D341Med (cell line): ENCODE measurements around the gene ANO7.
A peak's percentile ranks its signal among the peaks of the same experiment; 100 is the strongest.

ENCODE experiments used
- DNase-seq: peaks from one replicate; pipeline ENCODE4 v3.0.0; 2012; ENCODE audit warnings: low spot score

The ANO7 gene

DNA sequence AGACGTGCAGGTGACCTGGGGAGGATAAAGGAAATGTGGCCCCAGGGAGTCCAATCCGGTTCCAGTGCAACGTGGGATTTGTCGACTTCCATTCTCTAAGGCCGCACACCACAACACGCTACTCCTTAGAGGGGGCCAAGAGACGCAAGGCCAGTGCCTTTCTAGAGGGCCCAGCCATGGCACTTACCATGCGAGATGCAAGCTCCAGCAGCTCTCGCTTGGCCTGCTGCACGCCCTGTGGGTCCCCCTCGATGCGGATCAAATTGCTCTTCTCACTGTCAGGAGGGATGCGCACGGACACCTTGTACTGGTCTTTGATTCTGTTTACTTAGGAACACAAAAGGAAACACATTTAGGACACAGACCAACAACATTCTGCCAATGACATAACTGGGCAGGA is 61.2 kb downstream of the ANO7 start:
- DNase-seq: no peak

GRCh38 chr2:241252778-241253475 is 64.5 kb downstream of the ANO7 start:
- DNase-seq: no peak

- DNase-seq: no peak
Observed at GRCh38 chr2:241254904-241255351, 66.5 kb downstream of the ANO7 start.

DNA sequence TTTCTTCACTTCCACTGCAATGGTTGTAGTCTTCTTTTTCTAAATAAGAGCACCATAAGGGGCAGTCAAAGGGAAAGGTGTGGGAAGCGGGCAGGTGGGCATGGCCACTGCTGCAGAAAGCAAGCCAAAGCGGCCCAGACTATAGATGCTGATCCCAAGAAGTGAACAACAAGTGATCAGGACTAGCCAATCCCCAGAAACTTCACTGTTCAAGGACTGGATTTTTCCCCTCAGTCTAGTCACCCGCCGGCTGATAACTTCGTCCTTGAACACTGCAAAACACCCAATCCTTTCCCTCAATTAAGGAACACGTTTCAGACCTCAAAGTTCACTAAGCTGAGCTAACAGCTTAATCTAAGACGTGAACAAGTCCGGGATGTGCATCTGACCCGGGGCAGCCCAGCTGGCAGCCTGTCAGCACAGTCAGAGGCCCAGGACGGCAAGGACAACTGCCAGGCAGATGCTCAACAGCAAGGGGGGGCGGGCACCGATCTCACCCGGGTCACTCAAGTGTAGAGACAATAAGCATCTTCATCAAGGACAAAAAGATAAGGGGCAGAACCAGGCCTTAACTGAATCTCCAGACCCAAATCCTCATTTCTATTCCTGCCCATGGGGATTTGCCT is 67.2 kb downstream of the ANO7 start:
- no peak for DNase-seq

DNA sequence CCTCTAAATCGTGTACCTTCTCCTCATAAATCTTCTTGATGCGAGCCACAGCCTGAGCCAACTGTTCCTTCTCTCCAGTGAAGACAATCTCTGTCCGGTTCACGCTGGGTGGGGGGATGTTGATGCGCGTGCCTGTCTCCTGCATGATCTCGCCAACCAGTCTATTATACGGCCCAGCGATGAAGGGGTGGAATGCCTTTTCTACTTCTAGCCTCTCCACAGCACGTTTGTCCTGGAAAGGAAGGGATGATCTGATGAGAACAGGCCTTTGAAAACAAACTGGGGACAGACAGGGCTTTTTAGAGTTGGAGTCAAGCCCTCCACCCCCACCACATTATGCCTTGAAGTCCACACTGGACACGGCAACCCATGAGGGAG is 67.7 kb downstream of the ANO7 start:
- DNase-seq: no peak

DNA sequence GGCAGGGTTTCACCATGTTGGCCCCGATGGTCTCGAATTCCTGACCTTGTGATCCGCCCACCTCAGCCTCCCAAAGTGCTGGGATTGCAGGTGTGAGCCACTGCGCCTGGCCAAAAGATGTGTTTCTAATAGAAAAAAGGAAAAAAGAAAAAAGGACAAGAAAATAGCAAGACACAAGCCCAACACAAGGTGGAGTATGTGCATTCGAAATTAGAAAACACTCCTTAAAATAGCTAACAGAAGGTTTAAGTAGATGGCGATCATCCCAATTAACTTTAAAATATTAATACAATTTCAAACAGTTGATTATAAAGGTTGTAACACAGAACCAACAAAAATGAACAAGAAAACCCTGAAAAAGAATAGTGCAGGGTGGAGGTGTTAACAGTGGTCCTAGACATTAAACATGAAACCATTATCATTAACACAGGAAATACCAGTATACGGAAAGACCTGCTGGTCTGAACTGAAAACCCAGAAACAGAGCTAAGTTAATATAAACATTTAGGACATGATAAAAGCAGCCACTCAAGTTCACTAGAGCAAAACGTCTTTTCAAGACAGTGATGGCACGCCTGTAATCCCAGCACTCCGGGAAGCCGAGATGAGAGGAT is 69.0 kb downstream of the ANO7 start:
- DNase-seq: no peak

- no peak for DNase-seq
Observed at GRCh38 chr2:241258505-241259280, 70.2 kb downstream of the ANO7 start.

GRCh38 chr2:241260911-241261310 is 72.4 kb downstream of the ANO7 start:
- no peak for DNase-seq

DNA sequence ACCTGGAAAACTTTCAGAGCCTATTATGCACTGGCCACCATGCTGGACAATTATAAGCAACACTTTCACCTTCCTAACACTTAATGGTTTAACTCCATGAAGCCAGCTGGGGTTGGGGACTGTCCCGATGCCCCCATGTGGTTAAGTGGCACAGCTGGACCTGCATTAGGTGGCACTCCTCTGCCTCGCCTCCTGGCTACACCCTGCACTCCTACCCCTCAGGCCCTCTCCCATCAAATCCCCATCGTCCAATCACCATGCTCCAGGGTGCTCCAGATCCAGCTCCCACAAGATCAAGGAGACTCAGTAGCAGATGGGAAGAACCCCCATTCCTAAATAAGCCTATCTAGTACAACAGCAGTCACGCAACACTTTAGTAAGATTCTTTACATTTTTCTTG is 73.2 kb downstream of the ANO7 start:
- no peak for DNase-seq

DNA sequence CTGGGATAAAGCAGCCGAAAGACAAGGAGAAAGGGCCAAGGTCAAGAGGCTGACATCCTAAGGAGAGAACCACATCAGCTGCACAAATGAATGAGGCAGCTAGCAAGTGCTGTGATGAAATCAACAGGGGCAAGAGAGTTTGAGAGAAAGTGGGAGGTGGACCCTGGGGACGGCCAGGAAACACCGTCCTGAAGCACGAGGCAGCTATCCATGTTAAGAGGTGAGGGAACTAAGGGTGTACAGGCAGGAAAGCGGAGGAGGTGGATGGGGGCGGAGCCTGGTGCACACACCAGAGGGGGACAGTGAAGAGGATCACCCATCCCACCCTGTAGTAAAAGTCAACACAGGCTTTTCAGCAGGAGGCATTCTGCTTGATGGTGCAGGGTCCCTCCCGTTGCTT is 74.6 kb downstream of the ANO7 start:
- DNase-seq: no peak

GRCh38 chr2:241265506-241265905 is 77.0 kb downstream of the ANO7 start:
- no peak for DNase-seq

DNA sequence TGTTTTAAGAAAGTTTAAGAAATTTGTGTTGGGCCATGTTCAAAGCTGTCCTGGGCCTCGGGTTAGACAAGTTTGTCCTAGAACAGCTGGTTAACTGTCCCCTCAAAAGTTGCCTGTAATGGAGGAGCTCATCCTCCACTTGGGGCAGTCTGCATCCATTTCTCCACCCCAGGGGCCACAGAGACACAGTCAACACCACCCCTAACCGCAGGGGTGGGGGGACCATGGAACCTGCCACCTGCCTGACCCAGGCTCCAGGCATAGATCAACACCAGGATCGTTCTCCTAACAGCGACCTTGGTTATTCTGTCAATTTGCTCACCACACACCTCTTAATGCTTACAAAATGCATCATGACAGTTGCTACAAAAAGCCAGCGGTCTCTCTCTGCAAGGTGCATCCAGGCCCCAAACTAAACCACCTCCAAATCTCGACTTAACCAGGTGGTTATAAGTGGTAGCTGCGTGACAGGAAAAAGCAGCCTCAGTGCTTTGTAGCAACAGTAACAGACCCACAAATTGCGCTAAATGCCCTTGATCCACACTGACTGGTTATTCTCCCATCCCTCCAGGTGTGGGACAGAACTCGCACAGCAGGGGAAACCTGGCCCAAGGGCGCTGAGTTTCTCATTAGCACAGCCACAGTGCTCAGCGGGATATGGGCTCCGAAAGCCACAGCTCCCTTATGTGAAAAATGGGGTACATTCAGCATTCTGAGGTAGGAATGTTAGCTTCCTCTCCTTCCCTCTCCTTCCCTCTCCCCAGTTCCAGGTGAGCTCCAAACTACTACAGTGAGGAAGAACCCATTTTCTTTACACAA is 79.0 kb downstream of the ANO7 start:
- DNase-seq: no peak

- no peak for DNase-seq
Observed at GRCh38 chr2:241268306-241268705, 79.8 kb downstream of the ANO7 start.

- DNase-seq: no peak
Observed at GRCh38 chr2:241268716-241269445, 80.4 kb downstream of the ANO7 start.

DNA sequence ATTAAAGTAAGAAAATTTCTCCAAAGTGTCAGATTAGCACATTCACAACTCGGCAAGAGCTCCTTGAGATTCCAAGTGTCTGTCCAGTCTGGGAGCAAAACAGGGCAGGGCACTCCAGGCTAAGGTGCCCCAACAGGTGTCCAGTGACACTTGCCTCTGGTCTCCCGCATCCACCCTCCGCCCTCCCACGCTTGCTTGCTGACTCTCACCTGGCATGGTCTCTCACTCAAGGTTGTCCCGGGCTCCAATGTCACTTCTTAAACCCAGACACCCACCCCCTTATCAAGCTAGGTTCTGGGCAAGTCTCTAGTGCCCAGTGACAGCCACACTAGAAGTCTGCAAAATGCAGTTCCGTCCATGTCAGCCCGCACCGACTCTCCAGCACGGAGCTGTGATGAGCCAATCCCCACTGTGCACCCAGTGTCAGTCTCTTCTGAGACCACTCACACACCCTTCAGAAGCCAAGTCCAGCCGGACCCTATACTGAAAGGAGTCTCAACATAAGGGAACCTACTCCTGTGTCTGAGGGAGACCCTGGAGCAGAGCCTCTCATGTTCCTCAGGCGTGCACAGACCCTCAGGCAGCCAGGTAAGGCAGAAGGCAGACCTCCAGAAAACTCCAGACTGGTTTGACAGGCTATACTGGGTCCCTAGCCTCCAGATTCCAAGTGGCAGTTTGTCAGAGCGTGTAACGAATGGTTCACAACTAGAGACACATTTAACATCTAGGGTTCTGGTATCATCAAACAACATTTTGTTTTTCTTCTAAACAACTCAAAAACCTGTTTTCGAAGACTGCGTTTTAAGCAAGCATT is 81.4 kb downstream of the ANO7 start:
- DNase-seq: no peak

DNA sequence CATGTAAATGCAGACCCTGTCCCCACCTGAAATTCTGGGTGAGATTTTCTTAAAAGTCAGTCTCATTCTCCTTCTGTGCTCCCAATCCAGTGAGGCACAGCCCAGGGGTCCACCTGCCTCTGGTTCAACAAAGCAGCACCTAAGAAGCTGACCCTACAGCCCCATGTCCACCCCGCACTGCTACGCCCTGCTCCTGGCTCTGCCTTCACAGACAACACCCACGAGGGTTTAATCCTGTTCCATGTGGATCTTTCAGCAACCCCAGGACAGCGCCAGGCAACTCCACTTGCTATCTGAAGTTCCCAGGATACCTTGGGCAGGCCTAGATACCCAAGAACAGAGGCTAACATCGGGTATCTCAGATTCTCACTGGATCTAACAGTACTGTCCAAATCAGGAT is 82.1 kb downstream of the ANO7 start:
- DNase-seq: no peak

DNA sequence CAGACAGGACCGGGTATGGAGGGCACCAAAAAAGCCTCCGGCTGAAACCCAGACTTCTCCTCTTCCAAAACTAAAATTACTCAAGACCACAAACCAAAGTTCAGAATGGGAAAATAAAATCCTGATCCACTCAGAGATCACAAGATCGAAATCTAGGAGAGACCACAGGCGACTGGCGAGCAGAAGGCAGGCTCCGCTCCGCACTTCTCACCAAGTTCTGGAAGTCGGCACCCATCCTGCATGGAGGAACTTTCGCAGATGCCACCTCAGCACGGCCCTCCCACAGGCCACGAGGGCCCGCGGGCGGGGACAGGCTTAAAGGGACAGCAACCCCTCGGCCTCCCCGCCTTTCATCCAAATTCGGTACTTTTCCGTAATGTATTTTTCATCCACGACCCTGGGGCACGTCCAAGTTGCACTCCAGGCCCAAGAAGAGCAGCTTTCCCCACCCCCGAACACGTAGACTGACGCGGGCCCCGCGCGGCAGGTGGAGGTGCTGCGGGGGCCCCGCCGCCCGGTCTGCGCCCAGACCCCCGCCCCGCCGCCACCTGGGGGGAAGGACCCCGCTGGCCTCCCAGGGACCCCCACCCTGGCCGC is 83.3 kb downstream of the ANO7 start:
- peak; percentile 75 for DNase-seq

DNA sequence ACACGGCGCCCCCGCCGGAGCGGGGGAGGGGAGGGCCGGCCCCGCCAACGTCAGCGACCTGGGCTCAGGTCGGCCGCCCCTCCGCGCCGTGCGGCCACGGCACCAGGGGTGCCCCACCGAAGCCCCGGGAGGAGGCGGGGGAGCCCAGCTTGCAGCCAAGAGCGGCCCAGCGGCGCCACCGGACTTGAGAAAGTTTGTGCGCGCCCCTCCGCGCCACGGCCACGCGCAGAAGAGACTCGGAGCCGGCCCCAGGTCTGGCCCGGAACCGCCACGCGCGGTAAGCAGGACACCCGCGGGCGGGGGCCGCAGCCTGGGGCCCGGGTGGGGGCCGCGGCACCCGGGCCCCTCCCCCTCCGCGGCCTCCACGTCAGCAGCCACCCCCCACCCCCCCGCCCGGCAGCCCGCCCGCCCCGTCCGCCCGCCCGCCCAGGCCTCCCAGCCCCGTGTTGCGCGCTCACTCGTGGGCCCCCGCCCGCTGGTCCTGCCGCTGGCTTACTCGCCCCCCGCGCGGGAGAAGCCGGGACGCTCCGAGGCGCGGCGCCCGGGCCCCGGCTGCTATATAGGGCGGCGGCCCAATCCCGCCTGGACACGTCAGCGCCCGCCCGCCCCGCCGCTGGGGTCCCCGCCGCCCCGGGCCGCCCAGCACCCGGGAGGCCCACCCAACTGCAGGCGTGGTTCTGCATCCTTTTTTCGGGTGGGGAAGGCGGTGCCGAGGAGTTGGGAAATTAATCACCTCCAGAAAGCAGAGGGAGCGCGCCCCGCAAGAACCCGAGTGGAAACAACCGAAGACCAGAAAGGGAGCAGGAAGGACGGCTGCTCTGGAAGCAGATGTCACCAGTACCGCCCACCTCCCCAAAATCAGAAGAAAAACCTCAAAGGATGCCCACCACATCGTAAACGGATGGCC is 84.1 kb downstream of the ANO7 start:
- DNase-seq: peak; percentile 89
